Middle frontal gyrus (tissue), 1 donor: ENCODE measurements around the gene ZNF563.

ENCODE experiments used
- DNase-seq: peaks from one replicate; pipeline ENCODE4 v3.0.0-alpha.2; 2015; ENCODE audit warnings: low spot score; ENCODE audit errors: extremely low spot score

The ZNF563 gene

DNA sequence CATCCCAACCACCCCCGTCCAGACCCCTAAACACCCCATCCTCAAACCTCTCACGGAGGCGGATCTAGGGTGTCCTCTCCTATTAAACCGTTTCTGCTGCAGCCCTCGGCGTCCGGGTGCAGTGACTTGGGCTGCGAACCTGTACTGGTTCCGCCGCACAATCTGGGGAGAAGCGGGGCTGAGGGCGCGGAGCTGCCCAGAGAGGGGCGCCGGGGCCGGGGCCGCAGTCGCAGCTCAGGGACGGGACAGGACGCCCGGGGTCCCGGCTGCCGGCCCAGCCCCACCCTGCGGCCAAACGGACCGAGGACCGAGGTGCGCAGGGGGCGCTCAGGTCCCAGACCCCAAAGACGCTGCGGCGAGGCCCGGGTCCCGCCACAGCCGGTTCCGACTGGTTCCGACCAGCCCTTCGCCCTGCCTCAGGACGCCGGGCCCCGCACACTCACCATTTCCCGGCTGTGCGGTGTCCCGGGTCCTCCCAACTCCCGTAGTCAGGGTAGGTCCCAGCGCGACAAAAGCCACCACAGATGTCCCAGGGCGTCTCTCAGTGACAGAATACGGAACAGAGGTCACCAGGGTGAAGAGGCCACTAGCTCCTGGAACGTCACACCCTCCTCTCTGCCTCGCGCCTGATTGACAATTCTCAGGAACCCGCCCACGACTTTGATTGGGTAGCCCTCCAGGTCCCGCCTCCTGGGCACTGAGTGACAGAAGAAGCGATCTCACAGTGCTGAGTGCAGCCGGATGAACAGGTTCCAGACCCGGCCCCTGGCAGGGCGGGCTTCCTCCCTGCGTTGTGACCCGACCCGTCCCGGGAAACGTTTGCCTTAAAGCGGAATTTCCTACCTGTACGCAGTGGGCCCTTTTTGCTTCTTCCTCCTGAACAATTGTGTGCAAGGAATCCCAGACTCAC lies 38.9 kb downstream of the ZNF563 start, which contains the start of gene ZNF44:
TSS of gene ZNF44 (minus strand) at position 635 of the 910 bp plus-strand sequence. CDS start at position 446, 189 bp downstream.
- DNase-seq, result peak; percentile 97

DNA sequence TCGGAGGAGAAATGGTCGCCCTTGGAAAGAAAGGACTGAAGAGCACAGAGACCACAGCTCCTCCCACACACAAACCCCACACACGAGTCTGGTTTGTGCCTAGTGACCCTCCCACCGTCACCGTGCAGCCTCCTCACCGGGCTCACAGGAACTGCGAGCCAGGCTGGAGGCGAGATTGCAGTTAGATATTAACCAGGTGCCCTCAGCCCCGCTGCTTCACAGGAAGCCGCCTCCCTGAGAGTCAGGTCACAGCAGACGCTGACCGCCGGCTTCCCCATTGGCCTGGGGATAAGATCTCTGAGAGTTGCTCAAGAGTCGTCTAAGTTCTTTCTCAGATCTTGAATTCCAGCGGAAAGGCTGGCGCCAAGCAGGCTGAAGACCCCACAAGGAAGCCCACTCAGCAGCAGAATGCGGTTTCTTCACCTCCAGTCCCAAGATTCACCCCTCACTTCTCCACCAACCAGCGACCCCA lies 39.6 kb downstream of the ZNF563 start:
- DNase-seq, result no peak

DNA sequence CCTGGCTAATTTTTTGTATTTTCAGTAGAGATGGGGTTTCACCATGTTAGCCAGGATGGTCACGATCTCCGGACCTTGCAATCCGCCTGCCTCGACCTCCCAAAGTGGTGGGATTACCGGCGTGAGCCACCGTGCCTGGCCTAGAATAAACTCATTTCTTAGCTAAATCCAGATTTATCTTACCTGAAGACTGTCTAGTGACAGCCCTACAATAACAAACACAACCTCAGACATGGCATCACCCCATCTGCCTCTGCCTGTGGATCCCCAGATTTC lies 43.7 kb downstream of the ZNF563 start:
- no peak for DNase-seq

DNA sequence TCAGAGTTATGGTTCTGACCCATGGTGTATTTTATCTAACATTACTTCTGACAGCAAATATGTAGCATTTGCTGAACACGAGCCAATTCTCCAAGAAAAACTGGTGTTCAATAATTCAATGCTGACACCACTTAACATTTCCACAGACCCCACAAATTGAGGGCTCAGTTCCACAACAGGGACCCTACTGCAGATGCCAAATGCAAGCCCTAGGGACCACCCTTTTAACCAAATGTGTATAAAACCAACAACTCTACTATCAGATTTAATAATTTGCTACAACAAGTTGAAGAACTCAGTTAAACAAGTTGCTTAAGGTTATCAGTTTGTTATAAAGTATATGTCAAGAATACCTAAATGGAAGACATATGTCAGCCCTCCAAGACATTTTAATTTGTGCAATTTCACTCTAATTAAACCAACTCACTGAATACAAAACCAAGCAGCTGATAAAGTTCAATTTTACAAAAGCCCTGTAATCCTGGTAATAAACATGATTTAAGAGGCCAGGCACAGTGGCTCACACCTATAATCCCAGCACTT lies 45.4 kb downstream of the ZNF563 start:
- DNase-seq, result no peak

DNA sequence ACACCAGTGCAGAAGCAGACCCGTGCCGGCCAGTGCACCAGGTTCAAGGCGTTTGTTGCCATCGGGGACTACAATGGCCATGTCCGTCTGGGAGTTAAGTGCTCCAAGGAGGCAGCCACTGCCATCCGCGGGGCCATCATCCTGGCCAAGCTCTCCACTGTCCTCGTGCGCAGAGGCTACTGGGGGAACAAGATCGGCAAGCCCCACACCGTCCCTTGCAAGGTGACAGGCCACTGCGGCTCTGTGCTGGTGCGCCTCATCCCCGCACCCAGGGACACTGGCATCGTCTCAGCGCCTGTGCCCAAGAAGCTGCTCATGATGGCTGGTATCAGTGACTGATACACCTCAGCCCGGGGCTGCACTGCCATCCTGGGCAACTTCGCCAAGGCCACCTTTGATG lies 48.8 kb downstream of the ZNF563 start:
- DNase-seq, result no peak

DNA sequence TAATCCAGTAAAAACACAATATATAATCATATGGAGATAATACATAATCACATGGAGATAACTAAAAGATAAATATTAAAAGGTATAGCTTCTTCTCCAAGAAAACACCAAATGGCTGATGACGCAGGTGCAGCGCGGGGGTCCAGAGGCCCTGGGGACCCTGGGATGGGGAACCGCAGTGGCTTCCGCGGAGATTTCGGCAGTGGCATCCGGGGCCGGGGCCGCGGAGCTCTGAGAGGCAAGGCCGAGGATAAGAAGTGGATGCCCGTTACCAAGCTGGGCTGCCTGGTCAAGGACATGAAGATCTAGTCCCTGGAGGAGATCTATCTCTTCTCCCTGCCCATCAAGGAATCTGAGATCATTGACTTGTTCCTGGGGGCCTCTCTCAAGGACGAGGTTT lies 49.2 kb downstream of the ZNF563 start:
- DNase-seq, result no peak

DNA sequence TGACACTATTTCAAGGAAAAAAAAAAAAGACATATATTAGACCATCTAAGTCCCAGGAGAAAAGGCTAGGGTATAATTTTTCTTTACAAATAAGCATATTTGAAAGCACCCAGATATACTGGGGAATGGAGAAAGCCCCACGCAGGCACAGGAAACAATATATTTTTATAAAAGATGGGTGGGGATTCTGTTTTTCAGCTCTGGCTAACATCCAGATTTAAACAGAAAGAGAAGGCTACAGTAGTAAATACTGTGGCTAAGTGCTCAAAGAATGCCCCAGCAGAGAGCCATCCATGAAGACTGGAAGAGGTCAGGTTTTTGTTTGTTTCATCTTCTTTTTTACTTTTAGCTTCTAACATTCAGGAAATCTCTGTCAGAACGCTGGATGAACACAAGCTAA lies 54.7 kb downstream of the ZNF563 start:
- DNase-seq, result no peak

DNA sequence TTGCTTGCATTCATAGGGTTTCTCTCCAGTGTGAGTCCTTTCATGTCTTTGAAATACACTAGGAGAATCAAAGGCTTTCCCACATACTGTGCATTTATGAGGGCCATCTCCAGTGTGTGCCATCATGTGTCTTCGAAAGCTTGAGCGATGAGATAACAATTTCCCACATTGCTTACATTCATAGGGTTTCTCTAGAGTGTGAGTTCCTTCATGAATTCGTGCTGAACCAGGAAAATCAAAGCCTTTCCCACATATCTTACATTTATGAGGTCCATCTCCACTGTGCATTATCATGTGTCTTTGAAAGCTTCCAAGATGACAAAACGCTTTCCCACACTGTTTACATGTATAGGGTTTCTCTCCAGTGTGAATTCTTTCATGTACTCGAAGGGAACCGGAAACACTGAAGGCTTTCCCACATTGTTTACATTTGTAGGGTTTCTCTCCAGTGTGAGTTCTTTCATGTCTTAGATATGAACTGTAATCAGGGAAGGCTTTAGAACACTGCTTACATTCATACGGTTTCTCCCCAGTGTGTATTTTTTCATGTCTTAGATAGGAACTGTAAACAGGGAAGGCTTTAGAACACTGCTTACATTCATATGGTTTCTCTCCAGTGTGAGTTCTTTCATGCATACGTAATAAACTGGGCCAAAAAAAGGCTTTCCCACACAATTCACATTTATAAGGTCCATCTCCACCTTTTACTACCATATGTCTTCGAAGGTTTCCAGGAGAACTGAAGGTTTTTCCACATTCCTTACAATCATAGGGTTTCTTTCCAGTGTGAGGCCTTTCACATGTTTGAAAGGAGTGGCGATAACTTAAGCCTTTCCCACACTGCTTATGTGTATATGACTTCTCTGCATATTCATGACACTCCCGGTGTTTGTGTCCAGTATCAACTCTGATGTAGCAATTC lies 60.2 kb downstream of the ZNF563 start:
- no peak for DNase-seq

DNA sequence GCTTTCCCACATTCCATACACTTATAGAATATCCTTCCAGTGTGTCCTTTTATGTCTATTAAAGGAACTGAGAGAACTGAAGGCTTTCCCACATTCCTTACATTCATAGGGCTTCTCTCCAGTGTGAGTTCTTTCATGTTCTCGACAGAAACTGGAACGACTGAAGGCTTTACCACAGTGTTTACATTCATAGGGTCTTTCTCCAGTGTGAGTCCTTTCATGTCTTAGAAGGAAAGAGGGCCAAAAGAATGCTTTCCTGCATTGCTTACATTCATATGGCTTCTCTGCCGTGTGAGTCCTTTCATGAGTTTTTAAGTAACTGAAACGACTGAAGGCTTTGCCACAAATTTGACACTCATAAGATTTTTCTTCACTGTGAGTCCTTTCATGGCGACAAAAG lies 61.0 kb downstream of the ZNF563 start:
- DNase-seq, result no peak

DNA sequence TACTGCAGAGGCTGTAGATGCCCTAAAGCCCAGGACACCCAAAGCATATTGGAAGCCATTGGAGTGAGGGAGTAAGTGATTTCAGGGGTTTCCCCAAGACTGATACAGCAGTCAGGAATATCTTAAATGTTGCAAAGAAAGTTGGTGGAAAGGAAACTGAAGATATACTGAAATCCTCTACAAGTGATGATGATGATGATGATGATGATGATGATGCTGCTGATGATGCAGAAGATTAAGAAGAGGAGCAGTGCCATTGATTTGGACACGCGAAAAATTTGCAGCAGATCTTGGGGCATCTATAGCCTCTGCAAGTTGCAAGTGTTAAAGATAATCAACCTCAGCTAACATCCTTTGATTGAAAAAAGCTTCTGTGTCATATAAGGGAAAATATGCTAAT lies 62.6 kb downstream of the ZNF563 start:
- no peak for DNase-seq
